Raji (cell line): ENCODE measurements around the gene STX12.

Experiments used
- POLR2A ChIP-seq: IDR thresholded peaks from 2 replicates; pipeline ENCODE4 v1.6.1; 2011; ENCODE audit warnings: low read depth, low read length, control low read depth; ENCODE audit not compliant: insufficient read depth

STX12 gene

GRCh38 chr1:27873671-27874384 lies 100.8 kb downstream of the STX12 start:
- TF ChIP-seq POLR2A = no peak
